H1 (cell line): Measurements from ENCODE around the gene LEMD2. TPM values are rescaled to one million over a fixed set of nuclear protein-coding genes. Genes with fewer than 3 reads are reported as not detected.

Experiments
- CTCF ChIA-PET: fragments of 300-600 bp; sonication (Branson Sonifier 250); formaldehyde crosslinking; loops from one replicate; lab custom pipeline; 2021; ENCODE audit not compliant: partially characterized antibody; lab: Charles Lee
- POLR2A ChIA-PET: fragments of 300-600 bp; sonication (Branson Sonifier 250); formaldehyde crosslinking; loops from one replicate; lab custom pipeline; 2021; ENCODE audit warnings: inconsistent platforms; ENCODE audit not compliant: partially characterized antibody; lab: Charles Lee
- DNase-seq, 2 experiments: peaks; one replicate each; pipeline versions ENCODE4 v3.0.0 to v3.0.0-alpha.2; 2010 to 2022; ENCODE audit warnings: low spot score in 2 of 2, low read depth in 1 of 2, mixed read lengths in 1 of 2
- FAIRE-seq: peaks from 2 replicates; lab custom pipeline; 2011; peaks lifted over from hg19 to GRCh38; lab: Jason Lieb, UNC
- H2AFZ ChIP-seq: 2 replicates; pipeline ENCODE4 v1.8.1; 2012; ENCODE audit warnings: low read length, inconsistent platforms
- H2AK5ac ChIP-seq: 2 replicates; pipeline ENCODE4 v1.6.1; 2013; ENCODE audit warnings: low read depth, low read length
- H2BK120ac ChIP-seq: replicated peaks from 2 replicates; pipeline ENCODE3; 2013; ENCODE audit warnings: low read depth, low read length, inconsistent platforms
- H2BK12ac ChIP-seq: 2 replicates; pipeline ENCODE4 v1.6.1; 2013; ENCODE audit warnings: low read depth, low read length
- H2BK15ac ChIP-seq: 2 replicates; pipeline ENCODE4 v1.6.1; 2013; ENCODE audit warnings: low read length
- H2BK20ac ChIP-seq: 2 replicates; pipeline ENCODE4 v1.6.1; 2013; ENCODE audit warnings: low read length
- H2BK5ac ChIP-seq: 2 replicates; pipeline ENCODE4 v1.6.1; 2013; ENCODE audit warnings: low read depth, low read length
- H3K14ac ChIP-seq: 2 replicates; pipeline ENCODE4 v1.6.1; 2013; ENCODE audit warnings: inconsistent platforms; ENCODE audit not compliant: insufficient read length
- H3K18ac ChIP-seq: 2 replicates; pipeline ENCODE4 v1.6.1; 2013; ENCODE audit warnings: low read length; ENCODE audit errors: extremely low read depth
- H3K23ac ChIP-seq: 2 replicates; pipeline ENCODE4 v1.6.1; 2013; ENCODE audit warnings: inconsistent platforms; ENCODE audit not compliant: insufficient read length
- H3K23me2 ChIP-seq: 2 replicates; pipeline ENCODE4 v1.6.1; 2013; ENCODE audit warnings: low read depth, low read length
- H3K27ac ChIP-seq: 2 replicates; pipeline ENCODE4 v1.6.1; 2011; ENCODE audit warnings: low read depth, low read length, inconsistent platforms
- H3K27me3 ChIP-seq, 4 experiments: replicated peaks in 1 of 4; 1 replicate in 1 of 4; 2 replicates in 3 of 4; pipeline versions ENCODE4 v1.6.1 to v1.8.1; 2011 to 2013; ENCODE audit warnings: low read length in 3 of 4, mild to moderate bottlenecking in 3 of 4, inconsistent platforms in 2 of 4, mixed read lengths in 2 of 4, moderate library complexity in 1 of 4; ENCODE audit not compliant: control insufficient read depth in 3 of 4, insufficient read depth in 3 of 4; ENCODE audit errors: extremely low read depth in 1 of 4
- H3K36me3 ChIP-seq, 4 experiments: 2 replicates each; pipeline versions ENCODE4 v1.6.1 to v1.8.1; 2011 to 2013; ENCODE audit warnings: mild to moderate bottlenecking in 4 of 4, low read length in 3 of 4, moderate library complexity in 2 of 4, control low read depth in 1 of 4, inconsistent platforms in 1 of 4; ENCODE audit not compliant: insufficient read depth in 4 of 4, control insufficient read depth in 2 of 4
- H3K4ac ChIP-seq: replicated peaks from 2 replicates; pipeline ENCODE3; 2013; ENCODE audit warnings: low read length, low read depth, mixed read lengths, inconsistent platforms; ENCODE audit not compliant: insufficient read length
- H3K4me1 ChIP-seq, 4 experiments: replicated peaks in 1 of 4; 1 replicate in 1 of 4; 2 replicates in 3 of 4; pipeline versions ENCODE4 v1.6.1 to v1.8.1; 2011 to 2013; ENCODE audit warnings: low read length in 3 of 4, inconsistent platforms in 2 of 4, mixed read lengths in 1 of 4; ENCODE audit not compliant: insufficient read depth in 4 of 4, control insufficient read depth in 3 of 4
- H3K4me2 ChIP-seq, 2 experiments: 2 replicates each; pipeline versions ENCODE4 v1.6.1 to v1.8.1; 2011 to 2013; ENCODE audit warnings: low read depth in 2 of 2, low read length in 2 of 2, control low read depth in 1 of 2, inconsistent platforms in 1 of 2, mild to moderate bottlenecking in 1 of 2; ENCODE audit not compliant: insufficient read depth in 1 of 2
- H3K4me3 ChIP-seq, 4 experiments: fragments of 200-600, 300-600 bp in 1 of 4; sonication (generic), shearing (Covaris generic), sonication (Bioruptor Twin) in 1 of 4; 2 replicates each; pipeline versions ENCODE4 v1.5.1 to v1.8.1; 2011 to 2016; ENCODE audit warnings: low read length in 4 of 4, low read depth in 3 of 4, control low read depth in 2 of 4, inconsistent platforms in 2 of 4, mild to moderate bottlenecking in 2 of 4, mixed read lengths in 1 of 4, moderate library complexity in 1 of 4; ENCODE audit not compliant: insufficient read depth in 2 of 4; ENCODE audit errors: extremely low read depth in 1 of 4
- H3K56ac ChIP-seq: replicated peaks from 2 replicates; pipeline ENCODE3; 2013; ENCODE audit warnings: low read depth, mild to moderate bottlenecking, mixed read lengths, low read length, inconsistent platforms; ENCODE audit not compliant: insufficient read length
- H3K79me1 ChIP-seq: 2 replicates; pipeline ENCODE4 v1.6.1; 2013; ENCODE audit warnings: low read depth, low read length, control low read depth
- H3K79me2 ChIP-seq, 2 experiments: 2 replicates each; pipeline versions ENCODE4 v1.6.1 to v1.8.1; 2012 to 2013; ENCODE audit warnings: low read length in 2 of 2, mild to moderate bottlenecking in 2 of 2, inconsistent platforms in 1 of 2; ENCODE audit not compliant: insufficient read depth in 2 of 2, control insufficient read depth in 1 of 2
- H3K9ac ChIP-seq, 4 experiments: replicated peaks in 1 of 4; 1 replicate in 1 of 4; 2 replicates in 3 of 4; pipeline versions ENCODE4 v1.6.1 to v1.8.1; 2011 to 2013; ENCODE audit warnings: low read depth in 3 of 4, low read length in 3 of 4, control low read depth in 2 of 4, mild to moderate bottlenecking in 2 of 4, moderate library complexity in 2 of 4, inconsistent platforms in 1 of 4; ENCODE audit errors: extremely low read depth in 1 of 4
- H3K9me3 ChIP-seq, 2 experiments: 2 replicates each; pipeline versions ENCODE4 v1.6.1 to v1.8.1; 2012 to 2013; ENCODE audit warnings: mild to moderate bottlenecking in 2 of 2, moderate library complexity in 2 of 2, control low read depth in 1 of 2, inconsistent platforms in 1 of 2, low read depth in 1 of 2, low read length in 1 of 2, mixed read lengths in 1 of 2; ENCODE audit not compliant: insufficient read depth in 2 of 2
- H4K20me1 ChIP-seq, 2 experiments: replicated peaks in 1 of 2; 2 replicates each; pipeline versions ENCODE3 to v1.8.1; 2011 to 2013; ENCODE audit warnings: inconsistent platforms in 2 of 2, low read length in 2 of 2, mild to moderate bottlenecking in 1 of 2; ENCODE audit not compliant: insufficient read depth in 2 of 2, control insufficient read depth in 1 of 2
- H4K5ac ChIP-seq: 2 replicates; pipeline ENCODE4 v1.6.1; 2013; ENCODE audit warnings: low read length, low read depth, mixed read lengths, inconsistent platforms; ENCODE audit not compliant: insufficient read length
- H4K8ac ChIP-seq: 2 replicates; pipeline ENCODE4 v1.8.0; 2013; ENCODE audit warnings: mild to moderate bottlenecking, moderate library complexity, low read length, inconsistent platforms; ENCODE audit not compliant: insufficient read depth; ENCODE audit errors: extremely low read depth
- H4K91ac ChIP-seq: replicated peaks from 2 replicates; pipeline ENCODE3; 2013; ENCODE audit warnings: low read length, mixed read lengths, inconsistent platforms; ENCODE audit not compliant: insufficient read length
- CBX5 ChIP-seq: fragments of 300-800, 300-1000 bp; sonication (generic); IDR thresholded peaks from 2 replicates; pipeline ENCODE4 v1.7.1; 2016; ENCODE audit warnings: antibody characterized with exemption, low read length, low read depth
- GABPA ChIP-seq: IDR thresholded peaks from 2 replicates; pipeline ENCODE4 v1.6.1; 2011; ENCODE audit warnings: mild to moderate bottlenecking, low read length, moderate library complexity, borderline replicate concordance; ENCODE audit not compliant: insufficient read depth
- JUND ChIP-seq: IDR thresholded peaks from 2 replicates; pipeline ENCODE4 v1.6.1; 2011; ENCODE audit warnings: mild to moderate bottlenecking, improper control_type of control experiment, low read length
- KDM5A ChIP-seq: fragments of 200-600 bp; IDR thresholded peaks from 2 replicates; pipeline ENCODE4 v1.7.1; 2012; ENCODE audit warnings: mild to moderate bottlenecking, low read length, inconsistent platforms, mixed read lengths
- SIN3A ChIP-seq, 2 experiments: IDR thresholded peaks in 1 of 2; conservative IDR thresholded peaks in 1 of 2; 2 replicates each; pipeline ENCODE4 v1.6.1; 2011 to 2012; ENCODE audit warnings: low read length in 2 of 2, improper control_type of control experiment in 1 of 2, low read depth in 1 of 2, mild to moderate bottlenecking in 1 of 2
- TBP ChIP-seq: IDR thresholded peaks from 2 replicates; pipeline ENCODE4 v1.6.1; 2011; ENCODE audit warnings: low read depth, low read length, improper control_type of control experiment
- WGBS, 2 experiments: shearing (Covaris generic) in 1 of 2; methylation state at CpG; one replicate each; pipeline versions ENCODE4 v1.1.6 to v1.1.7; 2013 to 2015; ENCODE audit warnings: low lambda C conversion rate in 2 of 2, mixed read lengths in 2 of 2, inconsistent platforms in 1 of 2, low coverage in 1 of 2, missing lambda C conversion rate in 1 of 2; ENCODE audit not compliant: insufficient replicate concordance in 2 of 2, insufficient coverage in 1 of 2, insufficient read length in 1 of 2; ENCODE audit errors: extremely low coverage in 1 of 2, missing lambda C conversion rate in 1 of 2; 5-methylcytosine and 5-hydroxymethylcytosine counted together
- polyA plus RNA-seq, 7 experiments: library from polyadenylated mRNA; depleted of rRNA in 3 of 7; stranded (reverse) in 5 of 7; unstranded in 2 of 7; fragments of >200 nt in 5 of 7; fragments of 200-250 nt in 2 of 7; gene quantifications; 1 replicate in 5 of 7; 2 replicates in 1 of 7; 4 replicates in 1 of 7; pipeline versions ENCODE4 v1.2.1 to v1.2.3, GENCODE V29; 2011 to 2013; ENCODE audit warnings: missing spikeins in 2 of 7, mixed read lengths in 2 of 7
- total RNA-seq: library from RNA; stranded (reverse); fragmentation: NEBNext Ultra II Directional; extraction: Animal tissue kit (Norgen Biotek cat#: 25700); gene quantifications from 2 replicates; pipeline ENCODE4 v1.2.1, GENCODE V29; 2021

Gene LEMD2
- total and polyA plus RNA-seq, 2 of the 8 experiments (the other 6 are each of a cell fraction or from before 2014, with no cell fraction given) = 32.7 to 57.3 TPM

DNA sequence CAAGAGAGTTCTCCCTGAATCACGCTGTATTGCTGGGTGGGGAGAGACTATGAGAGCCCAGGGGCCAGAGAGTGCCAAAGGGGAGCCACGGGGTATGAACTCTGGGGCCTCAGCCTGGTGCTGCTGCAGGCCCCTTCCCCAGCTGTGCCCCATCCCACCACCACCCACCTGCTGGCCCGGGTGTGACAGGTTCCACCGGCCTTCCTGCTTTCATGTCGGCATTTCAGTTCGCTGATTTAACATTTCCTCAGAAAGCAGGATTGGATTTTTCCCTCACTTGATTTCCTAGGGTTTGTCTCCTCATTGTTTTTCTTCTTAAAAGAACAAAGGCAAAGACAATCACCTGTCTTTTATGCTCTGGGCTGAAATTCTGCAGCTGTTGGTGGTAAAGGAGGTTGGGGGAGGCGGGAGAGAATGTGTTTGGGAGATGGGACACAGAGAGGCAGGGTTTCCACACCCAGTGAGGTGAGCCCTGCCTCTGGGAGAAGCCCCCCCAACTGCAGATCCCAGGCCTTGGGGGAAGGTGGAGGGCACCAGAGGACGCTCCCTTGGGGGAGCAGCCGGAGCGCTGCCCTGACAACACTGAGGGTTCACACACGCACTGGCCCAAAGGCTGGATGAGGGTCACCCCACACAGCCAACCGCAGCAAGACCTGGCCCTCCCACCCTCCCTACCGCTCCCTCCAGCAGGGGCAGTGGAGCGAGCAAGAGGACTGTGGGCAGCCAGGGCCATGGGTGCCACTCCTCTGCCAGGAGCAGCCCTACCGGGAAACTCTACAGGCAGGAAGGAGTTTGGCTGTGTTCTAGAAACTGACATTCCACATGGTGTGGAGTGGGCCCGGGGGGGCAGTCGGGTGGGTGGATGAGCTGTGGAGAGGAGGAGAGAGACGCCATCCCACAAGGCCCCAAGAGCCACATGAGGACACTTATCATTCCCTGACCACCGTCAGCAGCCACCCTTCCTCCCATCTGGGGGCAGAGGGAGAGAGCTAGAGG lies 25.4 kb upstream of the LEMD2 start:
- Histone ChIP-seq H2BK5ac (peak overlapping the region; percentile 95; the same call in 1 of the 2 replicates), H2BK20ac (peak overlapping the region; percentile 100), H3K36me3 (no peaks in the 10 kb centered on the region), H3K4me3 (no peak overlapping the region), H2AFZ (no peak overlapping the region), H3K56ac (no peak overlapping the region), H2BK12ac (peak overlapping the region; percentile 99), H2AK5ac (peak overlapping the region; percentile 92; the same call in 1 of the 2 replicates), H3K4me1 (peaks cover 23 to 41% (median 32%) of the 10 kb centered on the region in 4 experiments), H3K79me2 (no peaks in the 10 kb centered on the region), H3K4ac (peak overlapping the region; percentile 54), H4K91ac (peak overlapping the region; percentile 81), H3K23ac (no peak overlapping the region), H4K20me1 (no peaks in the 10 kb centered on the region), H3K27me3 (0 out of 7 replicates have a peak, but pooled peaks cover 0 to 2% (median 0%) of the 10 kb centered on the region in 4 experiments), H4K5ac (peak overlapping the region; percentile 83), H2BK15ac (peak overlapping the region; percentile 46; the same call in 1 of the 2 replicates), H2BK120ac (peak overlapping the region; percentile 65), H3K18ac (peak overlapping the region; percentile 80), H3K23me2 (peaks cover 2% of the 10 kb centered on the region), H3K9ac (no peak overlapping the region; a peak in 1 of 7 replicates), H3K79me1 (0 out of 2 replicates have a peak, but pooled peaks cover 3% of the 10 kb centered on the region), H3K4me2 (peak overlapping the region; percentile 14 to 19; a peak in 2 of 4 replicates), H3K9me3 (no peaks in the 10 kb centered on the region), H3K27ac (no peak overlapping the region), H3K14ac (no peak overlapping the region), H4K8ac (peak overlapping the region; percentile 53; the same call in 1 of the 2 replicates)
- FAIRE-seq = no peak
- 76% methylated on average over 17 of the region's 19 CpGs; no CpG with 5 or more reads in 1 of the 2 experiments for WGBS, 2 experiments
- POLR2A ChIA-PET = interaction anchor here (0.9 kb wide), 1 partner anchor 34 kb away, joined by 3 read pairs; no protein-coding TSS in a partner anchor
- CTCF ChIA-PET = interaction anchor here (1.0 to 4.0 kb wide), 7 partner anchors 8 to 48 kb away, joined by 3 to 26 read pairs (median 5); partner anchors contain the start of gene MLN
- TF ChIP-seq GABPA (no peak), JUND (no peak), TBP (no peak), SIN3A (conservative IDR thresholded peaks at IDR 0.05 in 1 of 2, IDR thresholded peaks at IDR 0.05 in 1 of 2; ENCODE audit: low read depth in 1 of 2, low read length in 2 of 2) (0 out of 4 replicates have a peak, but pooled peaks of 1 of the 2 experiments have one; percentile 29), CBX5 (no peak), KDM5A (no peak)
- DNase-seq = no peak
